Hepatocyte (in vitro differentiated cells): ENCODE measurements around the gene IFNA5.

Experiments
- CTCF ChIP-seq: fragments of 200-600 bp; sonication (generic); IDR thresholded peaks from 2 replicates; pipeline ENCODE4 v1.5.1; 2016; ENCODE audit warnings: antibody characterized with exemption, mild to moderate bottlenecking; ENCODE audit not compliant: poor library complexity
- EZH2 ChIP-seq: fragments of 200-600 bp; sonication (generic); IDR thresholded peaks from 2 replicates; pipeline ENCODE4 v1.6.1; 2016; ENCODE audit warnings: antibody characterized with exemption, mild to moderate bottlenecking, borderline replicate concordance
- EZH2phosphoT487 ChIP-seq: fragments of 200-600 bp; sonication (generic); IDR thresholded peaks from one replicate; pipeline ENCODE4 v1.6.1; 2018; ENCODE audit warnings: antibody characterized with exemption, mild to moderate bottlenecking, low read depth, moderate library complexity; ENCODE audit not compliant: unreplicated experiment, severe bottlenecking

- no peak for TF ChIP-seq CTCF
- no peak for TF ChIP-seq EZH2
- no peak for TF ChIP-seq EZH2phosphoT487
Observed at GRCh38 chr9:21268347-21268657, 36.8 kb downstream of the IFNA5 start.
